MM.1S (cell line): Measurements from ENCODE around the gene PKN1.

ENCODE experiments used
- EZH2 ChIP-seq: fragments of 300-600 bp; sonication (generic); optimal IDR thresholded peaks from 2 replicates; pipeline ENCODE3; 2017; ENCODE audit warnings: low read depth, mild to moderate bottlenecking, antibody characterized with exemption, low read length, mixed read lengths
- EZH2phosphoT487 ChIP-seq: fragments of 300-600 bp; sonication (generic); IDR thresholded peaks from 2 replicates; pipeline ENCODE4 v1.6.1; 2018; ENCODE audit warnings: antibody characterized with exemption, low read length
- TF ChIP-seq, protein P1 (sequence below): fragments of 300-600 bp; sonication (generic); IDR thresholded peaks from 2 replicates; pipeline ENCODE4 v1.5.1; 2016; ENCODE audit warnings: antibody characterized with exemption, low read length, mixed read lengths

DNA sequence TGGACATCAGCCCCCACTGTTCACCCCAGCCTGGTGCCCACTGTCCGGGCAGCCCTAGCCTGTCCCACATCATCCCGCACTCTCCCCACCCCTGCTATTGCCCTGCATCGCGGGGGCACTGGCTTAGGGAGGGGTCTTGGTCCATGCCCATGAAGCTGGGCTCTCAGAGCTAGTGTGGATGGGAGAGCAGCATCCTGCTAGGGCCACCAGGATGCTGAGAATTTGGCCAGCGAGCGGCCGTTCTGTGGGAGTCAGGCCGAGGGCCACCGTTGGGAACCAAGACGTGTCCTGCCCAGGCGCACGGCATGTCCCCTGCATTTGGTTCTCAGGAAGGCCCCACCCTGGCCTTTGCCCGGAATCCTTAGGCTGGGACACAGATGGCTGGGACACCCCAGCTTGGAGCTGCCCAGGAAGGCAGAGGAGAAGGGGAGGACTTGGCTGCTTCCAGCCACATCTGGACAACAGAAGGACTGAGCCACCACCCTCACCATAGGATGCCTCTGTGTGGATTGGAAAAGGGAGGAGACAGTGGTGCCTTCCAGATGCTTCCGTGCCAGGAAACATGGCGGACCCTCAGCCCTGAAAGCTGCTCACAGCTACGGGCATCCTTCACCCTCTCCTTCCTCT, 37.3 kb upstream of the PKN1 start:
- TF ChIP-seq, protein P1, sequence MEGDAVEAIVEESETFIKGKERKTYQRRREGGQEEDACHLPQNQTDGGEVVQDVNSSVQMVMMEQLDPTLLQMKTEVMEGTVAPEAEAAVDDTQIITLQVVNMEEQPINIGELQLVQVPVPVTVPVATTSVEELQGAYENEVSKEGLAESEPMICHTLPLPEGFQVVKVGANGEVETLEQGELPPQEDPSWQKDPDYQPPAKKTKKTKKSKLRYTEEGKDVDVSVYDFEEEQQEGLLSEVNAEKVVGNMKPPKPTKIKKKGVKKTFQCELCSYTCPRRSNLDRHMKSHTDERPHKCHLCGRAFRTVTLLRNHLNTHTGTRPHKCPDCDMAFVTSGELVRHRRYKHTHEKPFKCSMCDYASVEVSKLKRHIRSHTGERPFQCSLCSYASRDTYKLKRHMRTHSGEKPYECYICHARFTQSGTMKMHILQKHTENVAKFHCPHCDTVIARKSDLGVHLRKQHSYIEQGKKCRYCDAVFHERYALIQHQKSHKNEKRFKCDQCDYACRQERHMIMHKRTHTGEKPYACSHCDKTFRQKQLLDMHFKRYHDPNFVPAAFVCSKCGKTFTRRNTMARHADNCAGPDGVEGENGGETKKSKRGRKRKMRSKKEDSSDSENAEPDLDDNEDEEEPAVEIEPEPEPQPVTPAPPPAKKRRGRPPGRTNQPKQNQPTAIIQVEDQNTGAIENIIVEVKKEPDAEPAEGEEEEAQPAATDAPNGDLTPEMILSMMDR = no peak
- TF ChIP-seq EZH2 (no peak), EZH2phosphoT487 (no peak)
